MM.1S (cell line): ENCODE results near the gene TTC34.

Experiments used
- DNase-seq: peaks from one replicate; pipeline ENCODE4 v3.0.0-alpha.2; 2015
- H2AFZ ChIP-seq: fragments of 300-600 bp; sonication (generic); 2 replicates; pipeline ENCODE4 v1.6.0; 2016; ENCODE audit warnings: antibody characterized with exemption, low read length
- H3F3A ChIP-seq: fragments of 300-600 bp; sonication (generic); 2 replicates; pipeline ENCODE4 v1.6.1; 2016; ENCODE audit warnings: mild to moderate bottlenecking, antibody characterized with exemption, low read length, moderate library complexity, mixed read lengths; ENCODE audit not compliant: insufficient read depth
- H3K27ac ChIP-seq: fragments of 300-600 bp; sonication (generic); 2 replicates; pipeline ENCODE4 v1.5.1; 2016; ENCODE audit warnings: mild to moderate bottlenecking, low read length
- H3K27me3 ChIP-seq: fragments of 300-600 bp; sonication (generic); replicated peaks from 2 replicates; pipeline ENCODE4 v1.6.0; 2016; ENCODE audit warnings: low read length; ENCODE audit not compliant: insufficient read depth
- H3K36me3 ChIP-seq: fragments of 300-600 bp; sonication (generic); replicated peaks from 2 replicates; pipeline ENCODE4 v1.6.1; 2016; ENCODE audit warnings: mild to moderate bottlenecking, low read length, mixed read lengths; ENCODE audit not compliant: insufficient read depth
- H3K4me1 ChIP-seq: fragments of 300-600 bp; sonication (generic); 2 replicates; pipeline ENCODE4 v1.6.1; 2016; ENCODE audit warnings: low read length, mixed read lengths
- H3K4me2 ChIP-seq: fragments of 300-600 bp; sonication (generic); 2 replicates; pipeline ENCODE4 v1.6.0; 2016; ENCODE audit warnings: low read depth, low read length
- H3K4me3 ChIP-seq: fragments of 300-600 bp; sonication (generic); 2 replicates; pipeline ENCODE4 v1.5.1; 2016; ENCODE audit warnings: low read length, mixed read lengths
- H3K79me2 ChIP-seq: fragments of 300-600 bp; sonication (generic); 2 replicates; pipeline ENCODE4 v1.6.1; 2016; ENCODE audit warnings: mixed run types, low read length, mixed read lengths
- H3K9ac ChIP-seq: fragments of 300-600 bp; sonication (generic); 2 replicates; pipeline ENCODE4 v1.6.1; 2016; ENCODE audit warnings: low read length, mixed read lengths
- H3K9me2 ChIP-seq: fragments of 300-600 bp; sonication (generic); replicated peaks from 2 replicates; pipeline ENCODE4 v1.6.1; 2016; ENCODE audit warnings: mild to moderate bottlenecking, low read length, mixed read lengths; ENCODE audit not compliant: insufficient read depth
- H3K9me3 ChIP-seq: fragments of 300-600 bp; sonication (generic); replicated peaks from 2 replicates; pipeline ENCODE4 v1.6.1; 2016; ENCODE audit warnings: mild to moderate bottlenecking, low read length, mixed read lengths; ENCODE audit not compliant: insufficient read depth
- H4K20me1 ChIP-seq: fragments of 300-600 bp; sonication (generic); 2 replicates; pipeline ENCODE4 v1.6.1; 2016; ENCODE audit warnings: mild to moderate bottlenecking, low read length, moderate library complexity, mixed read lengths; ENCODE audit not compliant: insufficient read depth
- EZH2 ChIP-seq: fragments of 300-600 bp; sonication (generic); optimal IDR thresholded peaks from 2 replicates; pipeline ENCODE3; 2017; ENCODE audit warnings: low read depth, mild to moderate bottlenecking, antibody characterized with exemption, low read length, mixed read lengths
- EZH2phosphoT487 ChIP-seq: fragments of 300-600 bp; sonication (generic); IDR thresholded peaks from 2 replicates; pipeline ENCODE4 v1.6.1; 2018; ENCODE audit warnings: antibody characterized with exemption, low read length
- TF ChIP-seq, protein P1 (sequence below): fragments of 300-600 bp; sonication (generic); IDR thresholded peaks from 2 replicates; pipeline ENCODE4 v1.5.1; 2016; ENCODE audit warnings: antibody characterized with exemption, low read length, mixed read lengths

The TTC34 gene

GRCh38 chr1:2645143-2645542 lies 156.3 kb downstream of the TTC34 start:
- no peak for DNase-seq
- H3K4me3 ChIP-seq: no peak overlapping the region

DNA sequence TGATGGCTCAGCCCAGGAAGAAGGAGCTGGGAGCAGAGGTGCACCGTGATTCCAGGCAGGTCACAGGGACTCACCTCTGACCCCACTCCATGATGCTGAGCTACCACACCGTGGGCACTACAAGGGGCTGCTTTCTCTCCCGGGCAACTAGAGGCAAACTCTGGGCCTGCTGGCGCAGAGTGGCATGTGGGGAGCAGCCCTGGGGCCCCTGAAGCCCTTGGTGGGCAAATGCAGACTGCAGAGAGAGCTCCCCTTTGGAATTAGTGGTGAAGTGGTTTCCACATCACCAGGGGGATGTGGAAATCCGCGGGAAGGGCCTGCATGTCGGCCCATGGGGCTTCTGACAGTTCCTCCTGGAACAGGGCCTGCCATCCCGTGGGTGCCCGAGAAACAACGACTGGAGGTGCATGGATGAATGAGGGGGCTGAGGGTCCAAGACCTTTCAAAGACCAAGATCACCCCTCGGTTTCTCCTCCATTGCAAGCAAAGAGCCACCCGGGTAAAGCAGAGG lies 156.8 kb downstream of the TTC34 start:
- H3F3A ChIP-seq: no peaks in the 10 kb centered on the region
- H3K9ac ChIP-seq: no peak overlapping the region
- H3K79me2 ChIP-seq: no peaks in the 10 kb centered on the region
- H3K27me3 ChIP-seq: peaks cover 54% of the 10 kb centered on the region
- no peak overlapping the region for H3K27ac ChIP-seq
- TF ChIP-seq, protein P1, sequence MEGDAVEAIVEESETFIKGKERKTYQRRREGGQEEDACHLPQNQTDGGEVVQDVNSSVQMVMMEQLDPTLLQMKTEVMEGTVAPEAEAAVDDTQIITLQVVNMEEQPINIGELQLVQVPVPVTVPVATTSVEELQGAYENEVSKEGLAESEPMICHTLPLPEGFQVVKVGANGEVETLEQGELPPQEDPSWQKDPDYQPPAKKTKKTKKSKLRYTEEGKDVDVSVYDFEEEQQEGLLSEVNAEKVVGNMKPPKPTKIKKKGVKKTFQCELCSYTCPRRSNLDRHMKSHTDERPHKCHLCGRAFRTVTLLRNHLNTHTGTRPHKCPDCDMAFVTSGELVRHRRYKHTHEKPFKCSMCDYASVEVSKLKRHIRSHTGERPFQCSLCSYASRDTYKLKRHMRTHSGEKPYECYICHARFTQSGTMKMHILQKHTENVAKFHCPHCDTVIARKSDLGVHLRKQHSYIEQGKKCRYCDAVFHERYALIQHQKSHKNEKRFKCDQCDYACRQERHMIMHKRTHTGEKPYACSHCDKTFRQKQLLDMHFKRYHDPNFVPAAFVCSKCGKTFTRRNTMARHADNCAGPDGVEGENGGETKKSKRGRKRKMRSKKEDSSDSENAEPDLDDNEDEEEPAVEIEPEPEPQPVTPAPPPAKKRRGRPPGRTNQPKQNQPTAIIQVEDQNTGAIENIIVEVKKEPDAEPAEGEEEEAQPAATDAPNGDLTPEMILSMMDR: no peak
- TF ChIP-seq EZH2 (no peak), EZH2phosphoT487 (no peak)
- DNase-seq: no peak
- no peaks in the 10 kb centered on the region for H3K36me3 ChIP-seq
- no peak overlapping the region for H2AFZ ChIP-seq
- no peaks in the 10 kb centered on the region for H4K20me1 ChIP-seq
- H3K4me3 ChIP-seq: no peak overlapping the region
- H3K9me3 ChIP-seq: no peaks in the 10 kb centered on the region
- no peaks in the 10 kb centered on the region for H3K9me2 ChIP-seq
- no peaks in the 10 kb centered on the region for H3K4me1 ChIP-seq
- no peak overlapping the region for H3K4me2 ChIP-seq

More at GRCh38 chr1:2645143-2645542, 156.3 kb downstream of the TTC34 start:
- Histone ChIP-seq H4K20me1 (no peaks in the 10 kb centered on the region), H3K9ac (no peak overlapping the region), H3K79me2 (no peaks in the 10 kb centered on the region), H2AFZ (no peak overlapping the region), H3K9me3 (no peaks in the 10 kb centered on the region), H3K4me2 (no peak overlapping the region), H3K9me2 (no peaks in the 10 kb centered on the region), H3F3A (no peaks in the 10 kb centered on the region), H3K36me3 (no peaks in the 10 kb centered on the region), H3K4me1 (no peaks in the 10 kb centered on the region), H3K27ac (no peak overlapping the region), H3K27me3 (peaks cover 54% of the 10 kb centered on the region)
- no peak for TF ChIP-seq EZH2phosphoT487
- TF ChIP-seq EZH2: no peak
- TF ChIP-seq, protein P1: no peak

DNA sequence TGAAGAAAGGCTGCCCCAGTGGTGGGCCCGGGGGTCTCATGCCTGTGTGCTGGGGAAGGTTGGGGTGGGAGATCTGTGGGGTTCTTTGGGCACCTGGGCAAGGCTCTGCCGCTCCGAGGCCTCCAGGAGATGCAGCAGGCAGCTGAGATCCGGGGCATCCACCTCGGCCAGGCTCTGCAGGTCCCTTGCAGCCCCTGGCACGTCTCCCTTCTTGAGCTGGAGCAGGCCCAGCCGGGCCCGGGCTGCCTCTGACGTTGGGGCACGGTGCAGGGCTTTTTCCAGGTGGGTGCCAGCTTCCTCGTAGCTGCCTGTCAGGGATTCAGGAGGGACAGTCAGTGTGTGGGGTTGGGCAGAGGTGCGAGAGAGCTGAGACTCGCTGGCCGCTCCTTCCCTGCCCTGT lies 157.3 kb downstream of the TTC34 start:
- Histone ChIP-seq H3K4me2 (no peak overlapping the region), H3K9me3 (no peaks in the 10 kb centered on the region), H3K9ac (no peak overlapping the region), H3K27ac (no peak overlapping the region), H3K27me3 (peaks cover 54% of the 10 kb centered on the region), H3K4me1 (no peaks in the 10 kb centered on the region), H3K36me3 (no peaks in the 10 kb centered on the region), H3K4me3 (no peak overlapping the region), H3F3A (no peaks in the 10 kb centered on the region), H3K9me2 (no peaks in the 10 kb centered on the region), H4K20me1 (no peaks in the 10 kb centered on the region), H3K79me2 (no peaks in the 10 kb centered on the region), H2AFZ (no peak overlapping the region)
- DNase-seq: no peak
- TF ChIP-seq EZH2 (no peak), EZH2phosphoT487 (no peak)
- TF ChIP-seq, protein P1: no peak
